Measurements from ENCODE around the gene HILPDA.

DNA sequence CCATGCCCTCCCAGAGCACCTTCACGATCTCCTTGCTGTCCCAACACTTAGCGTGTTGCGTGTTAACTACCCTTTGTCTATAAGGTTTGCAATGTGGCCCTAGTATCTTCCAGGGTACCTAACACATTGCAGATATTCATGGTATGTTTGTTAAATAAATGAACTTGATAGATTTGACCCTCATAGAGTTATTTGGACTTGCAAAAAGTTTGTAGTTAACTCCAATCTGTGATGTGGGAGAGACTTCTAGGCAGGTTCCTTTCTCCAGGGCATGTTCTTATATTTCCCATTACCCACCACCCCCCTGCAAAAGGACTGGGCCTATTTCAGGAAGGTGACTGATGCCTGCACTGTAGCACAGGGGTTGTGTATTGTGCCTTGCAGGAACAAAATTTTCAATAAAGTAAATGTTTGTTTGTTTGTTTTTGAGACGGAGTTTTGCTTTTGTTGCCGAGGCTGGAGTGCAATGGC is 612 bp downstream of the HILPDA start:
- TF ChIP-seq EZH2 (optimal IDR thresholded peaks at IDR 0.05; ENCODE audit: low read depth, low read length) (no peak), EZH2phosphoT487 (IDR thresholded peaks at IDR 0.05; ENCODE audit: low read length) (no peak)
- TF ChIP-seq, protein P1, sequence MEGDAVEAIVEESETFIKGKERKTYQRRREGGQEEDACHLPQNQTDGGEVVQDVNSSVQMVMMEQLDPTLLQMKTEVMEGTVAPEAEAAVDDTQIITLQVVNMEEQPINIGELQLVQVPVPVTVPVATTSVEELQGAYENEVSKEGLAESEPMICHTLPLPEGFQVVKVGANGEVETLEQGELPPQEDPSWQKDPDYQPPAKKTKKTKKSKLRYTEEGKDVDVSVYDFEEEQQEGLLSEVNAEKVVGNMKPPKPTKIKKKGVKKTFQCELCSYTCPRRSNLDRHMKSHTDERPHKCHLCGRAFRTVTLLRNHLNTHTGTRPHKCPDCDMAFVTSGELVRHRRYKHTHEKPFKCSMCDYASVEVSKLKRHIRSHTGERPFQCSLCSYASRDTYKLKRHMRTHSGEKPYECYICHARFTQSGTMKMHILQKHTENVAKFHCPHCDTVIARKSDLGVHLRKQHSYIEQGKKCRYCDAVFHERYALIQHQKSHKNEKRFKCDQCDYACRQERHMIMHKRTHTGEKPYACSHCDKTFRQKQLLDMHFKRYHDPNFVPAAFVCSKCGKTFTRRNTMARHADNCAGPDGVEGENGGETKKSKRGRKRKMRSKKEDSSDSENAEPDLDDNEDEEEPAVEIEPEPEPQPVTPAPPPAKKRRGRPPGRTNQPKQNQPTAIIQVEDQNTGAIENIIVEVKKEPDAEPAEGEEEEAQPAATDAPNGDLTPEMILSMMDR (IDR thresholded peaks at IDR 0.05; ENCODE audit: low read length), result no peak

Data from MM.1S (cell line).